IMR-90 (cell line): ENCODE data around the gene TRAF3IP1.

Experiments
- CEBPB ChIP-seq: IDR thresholded peaks from 2 replicates; pipeline ENCODE4 v1.6.1; 2012; ENCODE audit warnings: low read depth, low read length, improper control_type of control experiment
- MXI1 ChIP-seq: IDR thresholded peaks from 2 replicates; pipeline ENCODE4 v1.6.1; 2012; ENCODE audit warnings: low read depth, mild to moderate bottlenecking, low read length, moderate library complexity, borderline replicate concordance
- NFE2L2 ChIP-seq: fragments of 150-350 bp; IDR thresholded peaks from 2 replicates; pipeline ENCODE4 v1.6.1; 2016; ENCODE audit warnings: low read depth, mild to moderate bottlenecking, low read length
- POLR2A ChIP-seq: IDR thresholded peaks from 2 replicates; pipeline ENCODE4 v1.6.1; 2012; ENCODE audit warnings: mild to moderate bottlenecking, low read depth, low read length
- RAD21 ChIP-seq: IDR thresholded peaks from 2 replicates; pipeline ENCODE4 v1.6.1; 2012; ENCODE audit warnings: low read length, improper control_type of control experiment
- RCOR1 ChIP-seq: IDR thresholded peaks from 2 replicates; pipeline ENCODE4 v1.6.1; 2012; ENCODE audit warnings: mild to moderate bottlenecking, low read length, improper control_type of control experiment; ENCODE audit not compliant: insufficient replicate concordance
- RFX5 ChIP-seq: IDR thresholded peaks from 2 replicates; pipeline ENCODE4 v1.8.0; 2012; ENCODE audit warnings: low read depth, mild to moderate bottlenecking, low read length, moderate library complexity
- SMC3 ChIP-seq: fragments of 150-350 bp; IDR thresholded peaks from 2 replicates; pipeline ENCODE4 v1.6.1; 2016; ENCODE audit warnings: low read depth, mild to moderate bottlenecking, antibody characterized with exemption, low read length, moderate library complexity
- TF ChIP-seq, protein P1 (sequence below): conservative IDR thresholded peaks from 2 replicates; pipeline ENCODE4 v1.5.1; 2012; ENCODE audit warnings: mild to moderate bottlenecking, low read depth, low read length, improper control_type of control experiment

DNA sequence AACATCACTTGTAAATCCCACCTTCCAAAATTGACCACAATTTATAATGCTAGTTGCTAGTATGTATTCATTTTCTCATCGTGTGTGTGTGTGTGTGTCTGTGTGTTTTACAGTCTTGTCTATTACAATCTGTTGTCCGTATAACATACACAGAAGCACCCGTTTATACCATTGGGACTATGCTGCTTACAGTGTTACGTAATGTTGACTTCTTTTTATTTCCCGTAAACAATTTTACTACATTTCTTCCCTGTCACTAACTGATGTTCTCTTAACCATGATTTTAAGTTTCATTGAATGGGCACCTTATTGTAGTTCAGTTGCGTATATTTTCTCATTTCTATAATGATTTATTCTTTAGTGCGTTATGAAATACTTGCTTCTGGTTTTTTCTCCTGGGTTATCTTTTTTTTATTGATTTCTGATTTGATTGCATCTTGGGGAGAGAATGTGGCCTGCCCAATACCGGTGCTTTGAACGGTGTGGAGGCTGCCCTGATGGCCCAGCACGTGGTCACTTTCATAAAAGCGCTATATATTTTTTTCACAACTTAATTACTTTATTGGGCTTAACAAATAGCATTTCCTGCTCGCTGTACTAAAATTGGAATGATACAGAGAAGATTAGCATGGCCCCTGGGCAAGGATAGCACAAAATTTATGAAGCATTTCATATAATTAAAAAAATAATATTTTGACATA lies 91.9 kb downstream of the TRAF3IP1 start:
- TF ChIP-seq, protein P1, sequence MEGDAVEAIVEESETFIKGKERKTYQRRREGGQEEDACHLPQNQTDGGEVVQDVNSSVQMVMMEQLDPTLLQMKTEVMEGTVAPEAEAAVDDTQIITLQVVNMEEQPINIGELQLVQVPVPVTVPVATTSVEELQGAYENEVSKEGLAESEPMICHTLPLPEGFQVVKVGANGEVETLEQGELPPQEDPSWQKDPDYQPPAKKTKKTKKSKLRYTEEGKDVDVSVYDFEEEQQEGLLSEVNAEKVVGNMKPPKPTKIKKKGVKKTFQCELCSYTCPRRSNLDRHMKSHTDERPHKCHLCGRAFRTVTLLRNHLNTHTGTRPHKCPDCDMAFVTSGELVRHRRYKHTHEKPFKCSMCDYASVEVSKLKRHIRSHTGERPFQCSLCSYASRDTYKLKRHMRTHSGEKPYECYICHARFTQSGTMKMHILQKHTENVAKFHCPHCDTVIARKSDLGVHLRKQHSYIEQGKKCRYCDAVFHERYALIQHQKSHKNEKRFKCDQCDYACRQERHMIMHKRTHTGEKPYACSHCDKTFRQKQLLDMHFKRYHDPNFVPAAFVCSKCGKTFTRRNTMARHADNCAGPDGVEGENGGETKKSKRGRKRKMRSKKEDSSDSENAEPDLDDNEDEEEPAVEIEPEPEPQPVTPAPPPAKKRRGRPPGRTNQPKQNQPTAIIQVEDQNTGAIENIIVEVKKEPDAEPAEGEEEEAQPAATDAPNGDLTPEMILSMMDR: no peak
- TF ChIP-seq POLR2A (no peak), MXI1 (no peak), RCOR1 (no peak), NFE2L2 (no peak), SMC3 (no peak), RFX5 (no peak), CEBPB (peak; percentile 67), RAD21 (no peak)
